Panc1 (cell line): Measurements from ENCODE around the gene ALPK1. TPM values are rescaled to one million over a fixed set of nuclear protein-coding genes. Genes with fewer than 3 reads are reported as not detected.

Experiments
- ATAC-seq: fragments of 200-7000 bp; cut with Tn5 transposase; 2 replicates; pipeline ENCODE4 v1.9.1; 2020; ENCODE audit warnings: mild to moderate bottlenecking, moderate library complexity
- BruUV-seq: library from RNA; stranded (reverse); fragments of 400-500 nt; replicated peaks from 2 replicates; lab custom pipeline; 2021; lab: Mats Ljungman, UMichigan
- CTCF ChIA-PET: fragments of 300-600 bp; sonication (Branson Sonifier 250); formaldehyde crosslinking; loops from one replicate; lab custom pipeline; 2022; ENCODE audit warnings: antibody characterized with exemption; lab: Charles Lee
- POLR2A ChIA-PET: fragments of 300-600 bp; sonication (Branson Sonifier 250); formaldehyde crosslinking; loops from one replicate; lab custom pipeline; 2022; ENCODE audit warnings: antibody characterized with exemption; lab: Charles Lee
- DNase-seq: peaks from one replicate; pipeline ENCODE4 v3.0.0-alpha.2; 2010; ENCODE audit warnings: low read depth, low spot score
- H3K27ac ChIP-seq: 2 replicates; pipeline ENCODE4 v1.5.1; 2011; ENCODE audit warnings: mild to moderate bottlenecking, low read length, inconsistent platforms
- H3K27me3 ChIP-seq: fragments of 200-500 bp; sonication (Bioruptor generic); 2 replicates; pipeline ENCODE4 v1.6.0; 2014; ENCODE audit warnings: low read length, inconsistent platforms; ENCODE audit not compliant: control insufficient read depth, insufficient read depth
- H3K36me3 ChIP-seq: fragments of 200-500 bp; sonication (Bioruptor generic); 2 replicates; pipeline ENCODE4 v1.5.1; 2014; ENCODE audit warnings: inconsistent platforms, mild to moderate bottlenecking, low read length, moderate library complexity; ENCODE audit not compliant: control insufficient read depth, insufficient read depth
- H3K4me1 ChIP-seq: 2 replicates; pipeline ENCODE4 v1.5.1; 2011; ENCODE audit warnings: inconsistent platforms, mild to moderate bottlenecking, low read length, moderate library complexity; ENCODE audit not compliant: control insufficient read depth, insufficient read depth
- H3K4me3 ChIP-seq, 2 experiments: 2 replicates each; pipeline ENCODE4 v1.5.1; 2011 to 2012; ENCODE audit warnings: low read depth in 2 of 2, low read length in 2 of 2, mild to moderate bottlenecking in 2 of 2, inconsistent platforms in 1 of 2, moderate library complexity in 1 of 2
- H3K9me3 ChIP-seq: fragments of 200-500 bp; sonication (Bioruptor generic); 2 replicates; pipeline ENCODE4 v1.5.1; 2014; ENCODE audit warnings: low read depth, mild to moderate bottlenecking, inconsistent platforms, low read length, moderate library complexity; ENCODE audit not compliant: control insufficient read depth, insufficient read depth
- CTCF ChIP-seq: fragments of 450-650 bp; IDR thresholded peaks from 2 replicates; pipeline ENCODE4 v1.5.1; 2017; ENCODE audit warnings: mild to moderate bottlenecking
- POLR2AphosphoS5 ChIP-seq: IDR thresholded peaks from 2 replicates; pipeline ENCODE4 v1.6.1; 2012; ENCODE audit warnings: mild to moderate bottlenecking, low read depth, low read length, moderate library complexity
- REST ChIP-seq, 2 experiments: IDR thresholded peaks; 2 replicates each; pipeline ENCODE4 v1.6.1; 2011 to 2012; ENCODE audit warnings: low read depth in 2 of 2, control low read depth in 1 of 2, low read length in 1 of 2, mild to moderate bottlenecking in 1 of 2, moderate library complexity in 1 of 2; ENCODE audit not compliant: insufficient read depth in 1 of 2
- SIN3A ChIP-seq: IDR thresholded peaks from 2 replicates; pipeline ENCODE4 v1.6.1; 2012; ENCODE audit warnings: low read depth, mild to moderate bottlenecking, low read length, moderate library complexity, borderline replicate concordance; ENCODE audit not compliant: insufficient read depth
- TCF7L2 ChIP-seq: IDR thresholded peaks from 2 replicates; pipeline ENCODE4 v1.6.1; 2011; ENCODE audit warnings: mild to moderate bottlenecking, low read depth, low read length, inconsistent platforms
- in situ Hi-C: cut with HindIII; loops from 2 replicates; pipeline ENCODE4 v1.10.0; 2016; ENCODE audit warnings: low sequenced_read_pairs, low pct_unique_long_range_greater_than_20kb
- intact Hi-C: fragments of 100-400 bp; cut with micrococcal nuclease; formaldehyde crosslinking; loops from one replicate; pipeline ENCODE4 v1.10.0; 2022; ENCODE audit not compliant: unreplicated experiment
- total RNA-seq: library from RNA; stranded (reverse); gene quantifications from one replicate; pipeline ENCODE4 v1.2.1, GENCODE V29; 2021; ENCODE audit not compliant: unreplicated experiment

The ALPK1 gene
- total RNA-seq, 1 experiment from 2014 or later, result 1.4 TPM

GRCh38 chr4:112332398-112332797 lies 35.2 kb downstream of the ALPK1 start:
- no peak for DNase-seq
- H3K36me3 ChIP-seq, result no peaks in the 10 kb centered on the region
- H3K4me3 ChIP-seq, result no peak overlapping the region
- ChIA-PET POLR2A (no interaction called here), CTCF (interaction anchor here (0.6 kb wide), 1 partner anchor 168 kb away, joined by 5 read pairs; no protein-coding TSS in a partner anchor)
- H3K27me3 ChIP-seq, result no peaks in the 10 kb centered on the region
- no peak for ATAC-seq
- no peaks in the 10 kb centered on the region for H3K9me3 ChIP-seq
- intact Hi-C loops (loop anchor here (5.0 kb wide), 1 partner anchor 430 kb away; no protein-coding TSS in a partner anchor), in situ Hi-C loops (no loop called here)
- TF ChIP-seq POLR2AphosphoS5, result no peak
- TF ChIP-seq TCF7L2, result no peak
- TF ChIP-seq SIN3A, result no peak
- no peak for TF ChIP-seq CTCF
- TF ChIP-seq REST (IDR thresholded peaks at IDR 0.05; ENCODE audit: insufficient read depth in 1 of 2, low read depth in 2 of 2, low read length in 1 of 2), result no peak
- no peaks in the 10 kb centered on the region for H3K4me1 ChIP-seq
- BruUV-seq, result no TSS peak
- no peak overlapping the region for H3K27ac ChIP-seq

DNA sequence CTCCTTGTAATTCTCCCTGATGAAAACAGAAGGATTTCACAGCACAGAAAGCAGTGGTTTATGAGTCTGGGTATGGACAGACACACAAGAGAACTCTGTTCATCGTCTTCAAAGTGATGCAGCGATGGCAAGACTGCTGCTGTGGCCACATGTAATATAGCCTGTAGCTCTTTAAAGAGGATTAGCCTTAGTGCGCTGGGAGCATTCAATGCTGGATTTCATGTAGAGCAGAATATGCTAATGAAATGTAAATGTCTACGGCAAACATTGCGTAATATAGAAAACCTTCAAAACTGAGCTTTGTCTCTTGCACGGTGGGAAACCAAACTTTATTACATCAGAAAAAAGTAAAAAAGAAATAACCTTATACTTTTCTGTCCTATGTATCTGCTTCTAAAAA lies 42.9 kb downstream of the ALPK1 start:
- ATAC-seq (no peak), DNase-seq (no peak)
- POLR2A ChIA-PET, result no interaction called here
- Histone ChIP-seq H3K4me1 (no peaks in the 10 kb centered on the region), H3K9me3 (no peaks in the 10 kb centered on the region), H3K27ac (no peak overlapping the region), H3K27me3 (no peaks in the 10 kb centered on the region), H3K4me3 (no peak overlapping the region), H3K36me3 (no peaks in the 10 kb centered on the region)
- BruUV-seq, result no TSS peak
- CTCF ChIA-PET, result no interaction called here
- TF ChIP-seq REST (IDR thresholded peaks at IDR 0.05; ENCODE audit: insufficient read depth in 1 of 2, low read depth in 2 of 2, low read length in 1 of 2) (no peak), POLR2AphosphoS5 (no peak), TCF7L2 (no peak)
- intact Hi-C loops (no loop called here), in situ Hi-C loops (no loop called here)
